IPS DF 6.9 (cell line): ENCODE data around the gene PRICKLE2.

Experiments used
- DNase-seq: peaks from one replicate; pipeline ENCODE4 v3.0.0-alpha.2; 2013; ENCODE audit warnings: low read depth, low spot score
- H3K27ac ChIP-seq: one replicate; pipeline ENCODE4 v1.5.1; 2013; ENCODE audit warnings: low read length, control low read depth
- H3K27me3 ChIP-seq: 2 replicates; pipeline ENCODE4 v1.6.1; 2013; ENCODE audit warnings: mild to moderate bottlenecking, low read length; ENCODE audit not compliant: control insufficient read depth, insufficient read depth
- H3K36me3 ChIP-seq: 2 replicates; pipeline ENCODE4 v1.6.1; 2013; ENCODE audit warnings: low read length; ENCODE audit not compliant: control insufficient read depth, insufficient read depth
- H3K4me1 ChIP-seq: 2 replicates; pipeline ENCODE4 v1.6.1; 2013; ENCODE audit warnings: low read length; ENCODE audit not compliant: control insufficient read depth, insufficient read depth
- H3K4me3 ChIP-seq: 2 replicates; pipeline ENCODE4 v1.5.1; 2013; ENCODE audit warnings: mild to moderate bottlenecking, low read length
- H3K9me3 ChIP-seq: 2 replicates; pipeline ENCODE4 v1.6.1; 2013; ENCODE audit warnings: low read length, inconsistent platforms; ENCODE audit not compliant: control insufficient read depth, insufficient read depth
- WGBS: extraction: QIAGEN DNeasy Blood & Tissue Kit; methylation state at CpG from one replicate; pipeline ENCODE4 v1.1.7; 2013; ENCODE audit warnings: mixed read lengths, missing lambda C conversion rate; ENCODE audit not compliant: insufficient read length, insufficient coverage; 5-methylcytosine and 5-hydroxymethylcytosine counted together

PRICKLE2 gene

DNA sequence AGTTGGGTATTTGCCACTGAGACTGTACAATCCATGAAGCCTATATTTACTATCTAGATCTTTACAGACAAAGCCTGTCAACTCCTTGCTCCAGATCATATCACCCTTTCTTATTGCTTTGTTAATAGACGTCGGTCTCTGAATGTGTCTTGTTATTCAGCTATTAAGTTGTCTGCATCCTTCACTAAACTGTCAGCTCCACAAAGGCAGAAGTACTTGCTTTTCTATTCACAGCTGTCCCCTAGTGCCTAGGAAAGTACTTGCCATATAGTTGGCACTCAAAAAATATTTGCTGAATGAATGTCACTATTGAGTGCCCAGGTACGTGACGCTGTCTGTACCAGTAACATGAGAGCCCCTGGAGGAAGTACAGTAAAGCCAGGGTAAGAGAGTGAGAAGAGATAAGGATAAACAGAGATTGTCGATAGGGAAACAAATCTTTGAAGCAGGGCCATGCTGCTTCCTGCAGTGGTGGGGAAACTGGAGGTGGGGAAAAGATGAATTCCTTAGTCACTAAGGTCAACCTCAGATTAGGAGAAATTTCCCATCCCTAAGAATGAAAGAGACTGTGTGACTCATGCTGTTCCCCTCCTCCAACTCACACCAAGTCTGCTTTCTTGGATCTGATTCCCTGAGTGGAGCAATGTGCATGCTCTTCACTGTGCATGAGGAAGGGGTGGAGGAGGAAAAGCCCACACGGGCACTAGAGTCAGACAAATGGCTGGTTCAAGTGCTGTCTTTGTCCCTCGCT, 36.3 kb downstream of the PRICKLE2 start:
- no peak overlapping the region for H3K27ac ChIP-seq
- DNase-seq = no peak
- no CpG with 5 or more reads among the region's 7 CpGs for WGBS

DNA sequence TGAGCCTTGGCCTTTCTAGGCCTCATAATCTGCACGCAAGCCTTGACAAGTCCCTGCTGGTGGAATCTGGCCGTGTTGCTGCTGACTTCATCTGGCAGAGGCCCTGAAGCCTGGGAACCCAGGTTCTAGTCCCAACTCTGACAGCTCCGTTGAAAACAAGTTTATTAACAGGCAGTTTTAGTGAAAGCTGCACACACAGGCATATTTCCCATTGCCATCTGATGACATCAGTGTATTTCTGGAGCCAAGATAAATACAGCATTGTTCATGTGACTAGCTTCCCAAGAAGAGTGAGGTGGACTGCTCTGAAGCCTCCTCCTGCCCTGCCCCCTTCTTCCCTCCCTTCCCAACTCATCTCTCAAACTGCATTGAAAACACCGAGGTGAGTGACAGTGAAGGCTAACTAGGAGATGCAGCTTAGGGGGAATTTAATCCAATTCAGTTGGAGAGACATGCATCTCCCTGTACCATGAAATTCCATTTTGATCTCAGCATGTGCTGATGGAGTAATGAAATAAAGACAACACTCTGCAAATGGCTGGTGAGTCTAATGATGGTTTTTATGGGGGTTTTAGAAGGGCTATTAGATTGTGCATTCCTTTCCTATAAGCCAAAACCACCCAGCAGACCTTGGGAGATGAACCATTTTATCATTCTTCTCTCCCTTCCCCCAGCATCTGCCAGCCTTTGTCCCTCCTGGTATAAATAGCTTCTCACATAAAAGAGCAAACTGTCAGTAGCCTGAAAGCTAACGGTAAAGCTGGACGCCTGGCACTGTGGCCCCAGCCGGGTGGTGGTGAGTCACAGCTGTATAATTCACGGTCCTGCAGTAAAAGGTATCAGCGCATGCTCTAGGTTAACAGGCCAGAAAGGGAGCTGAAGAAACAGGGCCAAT, 38.0 kb downstream of the PRICKLE2 start:
- H3K4me1 ChIP-seq = 0 out of 2 replicates have a peak, but pooled peaks cover 2% of the 10 kb centered on the region
- no peak for DNase-seq
- H3K9me3 ChIP-seq = no peaks in the 10 kb centered on the region
- no peaks in the 10 kb centered on the region for H3K36me3 ChIP-seq
- no peak overlapping the region for H3K27ac ChIP-seq
- H3K4me3 ChIP-seq = no peak overlapping the region
- no CpG with 5 or more reads among the region's 9 CpGs for WGBS
- H3K27me3 ChIP-seq = no peaks in the 10 kb centered on the region

More for the DNA sequence above, 36.3 kb downstream of the PRICKLE2 start:
- H3K27me3 ChIP-seq = no peaks in the 10 kb centered on the region
- H3K4me3 ChIP-seq = no peak overlapping the region
- H3K36me3 ChIP-seq = peaks cover 2% of the 10 kb centered on the region; the same call in 1 of the 2 replicates
- 0 out of 2 replicates have a peak, but pooled peaks cover 2% of the 10 kb centered on the region for H3K4me1 ChIP-seq
- H3K9me3 ChIP-seq = peaks cover 3% of the 10 kb centered on the region

DNA sequence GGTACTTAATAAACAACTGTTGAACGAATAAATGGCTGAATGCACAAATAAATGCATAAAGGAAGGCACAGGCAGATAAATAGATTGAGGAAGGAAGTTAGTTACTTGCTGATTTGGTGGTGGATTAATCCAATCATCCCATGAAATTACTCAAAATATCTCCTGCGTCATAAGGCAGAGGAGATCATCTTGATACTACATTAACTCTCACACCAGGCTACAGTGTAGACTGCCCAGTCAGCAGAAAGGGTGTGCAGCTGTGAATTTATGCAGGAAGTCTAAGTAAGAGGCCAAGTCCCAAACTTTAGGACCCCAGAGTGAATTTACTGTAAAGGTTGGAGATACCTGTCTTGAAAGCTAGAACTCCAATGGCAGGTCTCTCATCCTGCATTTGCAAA, 38.6 kb downstream of the PRICKLE2 start:
- WGBS = no CpG with 5 or more reads among the region's 2 CpGs
- 0 out of 2 replicates have a peak, but pooled peaks cover 2% of the 10 kb centered on the region for H3K4me1 ChIP-seq

DNA sequence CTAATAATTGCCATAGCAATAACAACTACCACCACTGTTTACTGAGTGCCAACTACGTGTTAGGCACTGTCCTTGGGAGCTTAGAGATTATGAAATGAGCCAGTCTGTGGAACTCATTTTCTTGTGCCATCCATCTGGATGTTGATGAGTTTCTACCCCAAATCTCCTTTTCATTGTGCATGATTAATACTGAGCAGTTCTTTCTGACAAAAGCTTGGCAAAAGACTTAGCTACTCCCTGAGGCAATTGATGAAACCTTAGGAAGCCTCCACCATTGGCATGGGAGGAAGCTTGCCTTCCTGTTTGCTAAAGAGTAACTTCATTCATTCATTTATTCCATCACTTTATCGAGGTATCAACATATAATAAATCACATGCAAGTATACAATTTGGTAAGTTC, 39.8 kb downstream of the PRICKLE2 start:
- DNase-seq = no peak
- H3K9me3 ChIP-seq = no peaks in the 10 kb centered on the region
- no peak overlapping the region for H3K4me3 ChIP-seq
- no peaks in the 10 kb centered on the region for H3K27me3 ChIP-seq
- no CpG with 5 or more reads among the region's 2 CpGs for WGBS
- no peaks in the 10 kb centered on the region for H3K36me3 ChIP-seq
- H3K4me1 ChIP-seq = 0 out of 2 replicates have a peak, but pooled peaks cover 2% of the 10 kb centered on the region
- no peak overlapping the region for H3K27ac ChIP-seq

More for the DNA sequence above, 38.6 kb downstream of the PRICKLE2 start:
- H3K36me3 ChIP-seq = no peaks in the 10 kb centered on the region
- no peak for DNase-seq
- no peak overlapping the region for H3K27ac ChIP-seq
- no peak overlapping the region for H3K4me3 ChIP-seq
- H3K9me3 ChIP-seq = no peaks in the 10 kb centered on the region
- no peaks in the 10 kb centered on the region for H3K27me3 ChIP-seq

- WGBS = no CpG with 5 or more reads among the region's 3 CpGs
- H3K9me3 ChIP-seq = no peaks in the 10 kb centered on the region
- H3K4me1 ChIP-seq = 0 out of 2 replicates have a peak, but pooled peaks cover 2% of the 10 kb centered on the region
- H3K4me3 ChIP-seq = no peak overlapping the region
- no peaks in the 10 kb centered on the region for H3K36me3 ChIP-seq
- DNase-seq = no peak
- no peaks in the 10 kb centered on the region for H3K27me3 ChIP-seq
- no peak overlapping the region for H3K27ac ChIP-seq
These were observed 40.6 kb downstream of the PRICKLE2 start for GRCh38 chr3:64184621-64185020.

- H3K4me3 ChIP-seq = no peak overlapping the region
- 0 out of 2 replicates have a peak, but pooled peaks cover 1% of the 10 kb centered on the region for H3K4me1 ChIP-seq
- no peak overlapping the region for H3K27ac ChIP-seq
- no peaks in the 10 kb centered on the region for H3K27me3 ChIP-seq
- H3K36me3 ChIP-seq = no peaks in the 10 kb centered on the region
- no CpG with 5 or more reads among the region's 1 CpG for WGBS
- DNase-seq = no peak
- no peaks in the 10 kb centered on the region for H3K9me3 ChIP-seq
These were observed 45.4 kb downstream of the PRICKLE2 start for GRCh38 chr3:64179860-64180259.

DNA sequence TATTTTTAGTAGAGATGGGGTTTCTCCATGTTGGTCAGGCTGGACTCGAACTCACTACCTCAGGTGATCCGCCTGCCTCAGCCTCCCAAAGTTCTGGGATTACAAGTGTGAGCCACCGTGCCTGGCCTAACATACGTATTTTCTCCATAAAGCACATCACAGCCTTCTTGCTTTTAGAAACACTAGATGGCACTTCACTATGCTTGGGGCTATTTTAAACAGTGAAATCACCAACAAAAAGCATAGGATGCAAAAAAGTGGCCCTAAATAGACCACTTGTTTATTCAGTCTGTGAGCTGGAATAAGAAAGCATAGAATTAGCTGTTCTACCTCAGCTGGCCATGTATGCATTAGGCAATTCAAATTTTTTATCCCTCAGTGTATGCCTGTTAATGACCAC, 46.0 kb downstream of the PRICKLE2 start:
- Histone ChIP-seq H3K4me1 (0 out of 2 replicates have a peak, but pooled peaks cover 1% of the 10 kb centered on the region), H3K36me3 (no peaks in the 10 kb centered on the region), H3K27ac (no peak overlapping the region), H3K27me3 (no peaks in the 10 kb centered on the region), H3K9me3 (no peaks in the 10 kb centered on the region), H3K4me3 (no peak overlapping the region)
- WGBS = no CpG with 5 or more reads among the region's 4 CpGs
- DNase-seq = no peak

DNA sequence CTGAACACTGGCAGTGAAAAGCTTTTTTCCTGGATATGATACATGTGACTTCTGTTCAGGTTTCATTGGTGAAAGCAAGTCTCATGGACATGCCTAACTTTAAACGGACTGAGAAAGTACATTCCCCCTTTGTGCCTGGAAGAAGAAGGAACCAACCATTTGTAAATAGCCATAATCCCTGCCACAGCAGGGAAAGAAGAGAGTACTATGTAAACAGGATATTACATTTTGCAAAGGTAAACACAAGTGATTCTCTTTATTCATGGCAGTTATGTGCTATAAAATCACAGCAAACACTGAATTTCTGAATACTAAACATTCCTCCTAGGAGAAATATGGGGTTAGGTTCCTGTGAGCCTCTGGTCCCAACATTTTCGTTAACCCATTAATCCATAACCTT, 46.8 kb downstream of the PRICKLE2 start:
- no peak overlapping the region for H3K27ac ChIP-seq
- DNase-seq = no peak
- H3K27me3 ChIP-seq = no peaks in the 10 kb centered on the region
- H3K9me3 ChIP-seq = no peaks in the 10 kb centered on the region
- 0 out of 2 replicates have a peak, but pooled peaks cover 1% of the 10 kb centered on the region for H3K4me1 ChIP-seq
- H3K36me3 ChIP-seq = no peaks in the 10 kb centered on the region
- H3K4me3 ChIP-seq = no peak overlapping the region
- no CpG with 5 or more reads among the region's 2 CpGs for WGBS

DNA sequence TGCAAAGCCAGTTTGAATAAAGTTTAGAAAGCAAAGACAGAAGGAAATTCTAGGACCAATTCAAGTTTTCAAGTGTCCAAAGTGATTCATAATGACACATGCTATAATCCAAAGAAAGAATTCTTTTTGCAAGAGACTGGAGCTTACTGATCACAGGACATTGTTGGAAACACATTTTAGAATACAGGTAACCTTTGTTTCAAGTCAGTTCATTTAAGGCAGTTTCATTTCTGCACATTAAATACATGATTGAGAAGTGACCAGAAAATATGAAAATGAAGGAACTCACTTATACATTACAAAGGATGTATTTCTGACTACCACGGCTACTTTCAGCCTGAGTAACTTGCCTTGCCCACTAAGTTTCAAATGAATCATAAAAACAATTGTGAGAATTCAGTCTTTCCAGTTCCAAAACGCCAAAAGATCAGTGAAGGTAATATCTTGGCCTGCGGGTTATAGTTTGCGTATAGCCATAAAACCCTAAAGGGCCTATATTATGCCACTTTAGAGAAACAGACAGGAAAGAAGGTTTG, 48.7 kb downstream of the PRICKLE2 start:
- no peak overlapping the region for H3K27ac ChIP-seq
- 0 out of 2 replicates have a peak, but pooled peaks cover 1% of the 10 kb centered on the region for H3K4me1 ChIP-seq
- DNase-seq = no peak
- WGBS = no CpG with 5 or more reads among the region's 4 CpGs
- no peaks in the 10 kb centered on the region for H3K9me3 ChIP-seq
- H3K36me3 ChIP-seq = no peaks in the 10 kb centered on the region
- H3K4me3 ChIP-seq = no peak overlapping the region
- no peaks in the 10 kb centered on the region for H3K27me3 ChIP-seq

- Histone ChIP-seq H3K36me3 (no peaks in the 10 kb centered on the region), H3K4me3 (no peak overlapping the region), H3K9me3 (no peaks in the 10 kb centered on the region), H3K4me1 (0 out of 2 replicates have a peak, but pooled peaks cover 1% of the 10 kb centered on the region), H3K27me3 (no peaks in the 10 kb centered on the region), H3K27ac (no peak overlapping the region)
- no CpG with 5 or more reads among the region's 6 CpGs for WGBS
- no peak for DNase-seq
These were observed 50.9 kb downstream of the PRICKLE2 start for GRCh38 chr3:64174328-64174727.
